Neural progenitor cell (in vitro differentiated cells): ENCODE measurements around the gene TOX2.

Source experiments
- EZH2 ChIP-seq: fragments of 200-600 bp; sonication (generic); IDR thresholded peaks from 2 replicates; pipeline ENCODE4 v1.6.1; 2017; ENCODE audit warnings: antibody characterized with exemption, mild to moderate bottlenecking, moderate library complexity
- TF ChIP-seq, protein P1 (sequence below): fragments of 200-600 bp; sonication (generic); IDR thresholded peaks from 2 replicates; pipeline ENCODE4 v1.5.1; 2017; ENCODE audit warnings: antibody characterized with exemption, mild to moderate bottlenecking

DNA sequence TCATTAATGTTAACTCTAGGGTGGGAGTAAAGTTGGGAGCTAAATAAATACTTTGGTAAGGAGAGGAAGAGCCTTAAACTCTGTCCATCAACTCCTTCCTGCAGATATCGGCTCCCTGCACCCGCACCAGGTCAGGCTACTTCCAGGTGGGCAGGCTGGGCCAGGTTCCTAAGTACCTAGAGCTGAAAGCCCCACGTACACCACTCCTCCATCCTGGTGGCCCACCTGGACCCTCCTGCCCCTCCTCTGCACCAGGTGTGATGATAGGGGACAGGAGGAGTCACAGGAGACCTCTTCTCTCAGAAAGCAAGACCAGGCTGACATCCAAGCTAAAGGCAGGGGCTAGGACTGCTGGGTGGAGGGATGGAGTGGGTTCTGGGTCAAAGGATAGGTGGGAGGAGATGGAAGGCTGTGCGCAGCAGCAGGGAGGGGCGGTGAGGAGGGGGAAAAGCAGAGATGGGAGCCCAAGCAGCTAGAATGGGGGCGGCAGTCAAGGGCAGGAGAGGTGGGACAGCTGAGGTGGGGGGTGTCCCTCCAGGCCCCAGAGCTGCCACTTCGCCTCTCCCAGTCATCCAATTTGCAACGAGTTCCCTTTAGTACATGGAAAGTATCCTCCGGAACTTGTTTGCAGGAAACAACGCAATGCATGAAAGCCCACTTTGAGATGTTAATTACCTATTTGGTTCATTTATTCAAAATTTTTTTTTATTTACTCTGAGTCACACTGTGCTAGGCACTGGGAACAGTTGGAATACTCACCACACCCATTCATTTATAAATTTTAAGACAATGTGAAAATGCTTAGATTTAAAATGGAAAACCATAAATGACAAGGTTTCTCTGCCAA lies 15.2 kb upstream of the TOX2 start:
- TF ChIP-seq, protein P1, sequence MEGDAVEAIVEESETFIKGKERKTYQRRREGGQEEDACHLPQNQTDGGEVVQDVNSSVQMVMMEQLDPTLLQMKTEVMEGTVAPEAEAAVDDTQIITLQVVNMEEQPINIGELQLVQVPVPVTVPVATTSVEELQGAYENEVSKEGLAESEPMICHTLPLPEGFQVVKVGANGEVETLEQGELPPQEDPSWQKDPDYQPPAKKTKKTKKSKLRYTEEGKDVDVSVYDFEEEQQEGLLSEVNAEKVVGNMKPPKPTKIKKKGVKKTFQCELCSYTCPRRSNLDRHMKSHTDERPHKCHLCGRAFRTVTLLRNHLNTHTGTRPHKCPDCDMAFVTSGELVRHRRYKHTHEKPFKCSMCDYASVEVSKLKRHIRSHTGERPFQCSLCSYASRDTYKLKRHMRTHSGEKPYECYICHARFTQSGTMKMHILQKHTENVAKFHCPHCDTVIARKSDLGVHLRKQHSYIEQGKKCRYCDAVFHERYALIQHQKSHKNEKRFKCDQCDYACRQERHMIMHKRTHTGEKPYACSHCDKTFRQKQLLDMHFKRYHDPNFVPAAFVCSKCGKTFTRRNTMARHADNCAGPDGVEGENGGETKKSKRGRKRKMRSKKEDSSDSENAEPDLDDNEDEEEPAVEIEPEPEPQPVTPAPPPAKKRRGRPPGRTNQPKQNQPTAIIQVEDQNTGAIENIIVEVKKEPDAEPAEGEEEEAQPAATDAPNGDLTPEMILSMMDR = no peak
- TF ChIP-seq EZH2 = no peak
